ENCODE measurements around the gene ZBTB38. TPM values are rescaled to one million over a fixed set of nuclear protein-coding genes. Genes with fewer than 3 reads are reported as not detected.

Gene ZBTB38
- total RNA-seq, 1 experiment from 2014 or later: 21.8 TPM

GRCh38 chr3:141333836-141334626, 34.3 kb upstream of the ZBTB38 start:
- Histone ChIP-seq H2AFZ (no peak overlapping the region), H3K79me2 (ENCODE audit: low read depth) (no peaks in the 10 kb centered on the region), H4K20me1 (ENCODE audit: insufficient read depth) (no peaks in the 10 kb centered on the region), H3K27ac (no peak overlapping the region), H3K4me2 (no peak overlapping the region), H3K9me3 (ENCODE audit: insufficient read depth, low read depth) (no peaks in the 10 kb centered on the region), H3K4me3 (no peak overlapping the region), H3F3A (ENCODE audit: insufficient read depth, low read depth) (peaks cover 33% of the 10 kb centered on the region), H3K36me3 (ENCODE audit: low read depth) (no peaks in the 10 kb centered on the region), H3K4me1 (replicated peaks; ENCODE audit: insufficient read depth) (peaks cover 37% of the 10 kb centered on the region), H3K9me2 (ENCODE audit: insufficient read depth) (no peaks in the 10 kb centered on the region), H3K27me3 (ENCODE audit: insufficient read depth, low read depth) (no peaks in the 10 kb centered on the region)
- TF ChIP-seq EZH2 (IDR thresholded peaks at IDR 0.05; ENCODE audit: low read depth) (no peak), CTCF (conservative IDR thresholded peaks at IDR 0.05) (no peak)
- BruUV-seq (replicated peaks): no TSS peak
- intact Hi-C loops (cut with micrococcal nuclease; ENCODE audit: unreplicated experiment): no loop called here
- POLR2A ChIA-PET (ENCODE audit: unreplicated experiment): interaction anchor here (0.6 kb wide), 1 partner anchor 22 kb away, joined by 4 read pairs; no protein-coding TSS in a partner anchor
- CTCF ChIA-PET: no interaction called here
- no peak for DNase-seq

- no peak for DNase-seq
- Histone ChIP-seq H3K36me3 (ENCODE audit: low read depth) (no peaks in the 10 kb centered on the region), H3K9me3 (ENCODE audit: insufficient read depth, low read depth) (no peaks in the 10 kb centered on the region), H4K20me1 (ENCODE audit: insufficient read depth) (no peaks in the 10 kb centered on the region), H3K27ac (no peak overlapping the region), H3F3A (ENCODE audit: insufficient read depth, low read depth) (peaks cover 33% of the 10 kb centered on the region), H3K4me3 (no peak overlapping the region), H3K4me1 (replicated peaks; ENCODE audit: insufficient read depth) (peaks cover 37% of the 10 kb centered on the region), H3K79me2 (ENCODE audit: low read depth) (no peaks in the 10 kb centered on the region), H3K27me3 (ENCODE audit: insufficient read depth, low read depth) (no peaks in the 10 kb centered on the region), H2AFZ (no peak overlapping the region), H3K4me2 (no peak overlapping the region), H3K9me2 (ENCODE audit: insufficient read depth) (no peaks in the 10 kb centered on the region)
- ChIA-PET CTCF (no interaction called here), POLR2A (ENCODE audit: unreplicated experiment) (interaction anchor here (0.7 kb wide), 1 partner anchor 684 kb away, joined by 3 read pairs; no protein-coding TSS in a partner anchor)
- intact Hi-C loops (cut with micrococcal nuclease; ENCODE audit: unreplicated experiment): no loop called here
- TF ChIP-seq CTCF (conservative IDR thresholded peaks at IDR 0.05) (no peak), EZH2 (IDR thresholded peaks at IDR 0.05; ENCODE audit: low read depth) (no peak)
- no TSS peak for BruUV-seq (replicated peaks)
Observed at GRCh38 chr3:141334627-141335250, 33.6 kb upstream of the ZBTB38 start.

- CTCF ChIA-PET: no interaction called here
- no peaks in the 10 kb centered on the region for H4K20me1 ChIP-seq (ENCODE audit: insufficient read depth)
- no peak overlapping the region for H2AFZ ChIP-seq
- H3K4me2 ChIP-seq: no peak overlapping the region
- H3K79me2 ChIP-seq (ENCODE audit: low read depth): no peaks in the 10 kb centered on the region
- intact Hi-C loops (cut with micrococcal nuclease; ENCODE audit: unreplicated experiment): no loop called here
- H3F3A ChIP-seq (ENCODE audit: insufficient read depth, low read depth): peaks cover 33% of the 10 kb centered on the region
- no peak overlapping the region for H3K27ac ChIP-seq
- no peak for DNase-seq
- H3K36me3 ChIP-seq (ENCODE audit: low read depth): no peaks in the 10 kb centered on the region
- no peak overlapping the region for H3K4me3 ChIP-seq
- peaks cover 37% of the 10 kb centered on the region for H3K4me1 ChIP-seq (replicated peaks; ENCODE audit: insufficient read depth)
- BruUV-seq (replicated peaks): no TSS peak
- no peak for TF ChIP-seq EZH2 (IDR thresholded peaks at IDR 0.05; ENCODE audit: low read depth)
- TF ChIP-seq CTCF (conservative IDR thresholded peaks at IDR 0.05): no peak
- POLR2A ChIA-PET (ENCODE audit: unreplicated experiment): no interaction called here
- H3K9me3 ChIP-seq (ENCODE audit: insufficient read depth, low read depth): no peaks in the 10 kb centered on the region
- no peaks in the 10 kb centered on the region for H3K9me2 ChIP-seq (ENCODE audit: insufficient read depth)
- no peaks in the 10 kb centered on the region for H3K27me3 ChIP-seq (ENCODE audit: insufficient read depth, low read depth)
Observed at GRCh38 chr3:141335531-141336061, 32.7 kb upstream of the ZBTB38 start.
